HCT116 (cell line): ENCODE measurements around the gene ABLIM1.

ENCODE experiments used
- CBX3 ChIP-seq: IDR thresholded peaks from 2 replicates; pipeline ENCODE4 v1.6.1; 2012; ENCODE audit warnings: low read depth
- CTCF ChIP-seq, 3 experiments: fragments of 200-600 bp in 1 of 3; sonication (generic) in 1 of 3; IDR thresholded peaks in 2 of 3; conservative IDR thresholded peaks in 1 of 3; 2 replicates each; pipeline ENCODE4 v1.5.1; 2012 to 2017; ENCODE audit warnings: low read depth in 2 of 3, low read length in 2 of 3, antibody characterized with exemption in 1 of 3, borderline replicate concordance in 1 of 3, control low read depth in 1 of 3, mild to moderate bottlenecking in 1 of 3, mixed read lengths in 1 of 3, mixed run types in 1 of 3, moderate library complexity in 1 of 3; ENCODE audit not compliant: insufficient read depth in 1 of 3
- ELF1 ChIP-seq: IDR thresholded peaks from 2 replicates; pipeline ENCODE4 v1.6.1; 2012; ENCODE audit warnings: low read depth, borderline replicate concordance
- EZH2 ChIP-seq: fragments of 200-600 bp; sonication (generic); IDR thresholded peaks from 2 replicates; pipeline ENCODE4 v1.6.1; 2017; ENCODE audit warnings: antibody characterized with exemption, mixed run types
- JUND ChIP-seq: IDR thresholded peaks from 2 replicates; pipeline ENCODE4 v1.6.1; 2012
- POLR2A ChIP-seq: IDR thresholded peaks from 2 replicates; pipeline ENCODE4 v1.7.0; 2011; ENCODE audit warnings: borderline replicate concordance; ENCODE audit not compliant: insufficient read depth, insufficient read length; ENCODE audit errors: extremely low read depth
- RAD21 ChIP-seq: IDR thresholded peaks from 2 replicates; pipeline ENCODE4 v1.6.1; 2012; ENCODE audit warnings: low read depth, mild to moderate bottlenecking
- SIN3A ChIP-seq: IDR thresholded peaks from 2 replicates; pipeline ENCODE4 v1.6.1; 2012; ENCODE audit warnings: low read depth
- SP1 ChIP-seq: IDR thresholded peaks from 2 replicates; pipeline ENCODE4 v1.6.1; 2012; ENCODE audit warnings: low read depth
- ZFX ChIP-seq: fragments of 450-650 bp; IDR thresholded peaks from 2 replicates; pipeline ENCODE4 v1.6.1; 2017

GRCh38 chr10:114481055-114481454 is 177.0 kb downstream of the ABLIM1 start:
- TF ChIP-seq EZH2 (no peak), CTCF (IDR thresholded peaks at IDR 0.05 in 2 of 3, conservative IDR thresholded peaks at IDR 0.05 in 1 of 3; ENCODE audit: borderline replicate concordance in 1 of 3, insufficient read depth in 1 of 3, low read depth in 2 of 3, low read length in 2 of 3) (no peak), SIN3A (no peak), POLR2A (no peak), JUND (no peak), CBX3 (no peak), SP1 (no peak), ZFX (no peak), ELF1 (no peak), RAD21 (no peak)
